ENCODE data around the gene KCP. TPM values are rescaled to one million over a fixed set of nuclear protein-coding genes. Genes with fewer than 3 reads are reported as not detected.
"Not testable (repeated sequence)": the region's sequence is repeated elsewhere in the genome, so short reads cannot be mapped to it uniquely, and the experiment has no call there.

The KCP gene
- polyA plus RNA-seq, 3 donors: 10.5 to 12.7 (median 12.1) TPM

- DNase-seq (ENCODE audit: low read depth in 3 of 3, low spot score in 2 of 3): no peak
Measured at GRCh38 chr7:128922496-128923410, 12.2 kb upstream of the KCP start.

DNA sequence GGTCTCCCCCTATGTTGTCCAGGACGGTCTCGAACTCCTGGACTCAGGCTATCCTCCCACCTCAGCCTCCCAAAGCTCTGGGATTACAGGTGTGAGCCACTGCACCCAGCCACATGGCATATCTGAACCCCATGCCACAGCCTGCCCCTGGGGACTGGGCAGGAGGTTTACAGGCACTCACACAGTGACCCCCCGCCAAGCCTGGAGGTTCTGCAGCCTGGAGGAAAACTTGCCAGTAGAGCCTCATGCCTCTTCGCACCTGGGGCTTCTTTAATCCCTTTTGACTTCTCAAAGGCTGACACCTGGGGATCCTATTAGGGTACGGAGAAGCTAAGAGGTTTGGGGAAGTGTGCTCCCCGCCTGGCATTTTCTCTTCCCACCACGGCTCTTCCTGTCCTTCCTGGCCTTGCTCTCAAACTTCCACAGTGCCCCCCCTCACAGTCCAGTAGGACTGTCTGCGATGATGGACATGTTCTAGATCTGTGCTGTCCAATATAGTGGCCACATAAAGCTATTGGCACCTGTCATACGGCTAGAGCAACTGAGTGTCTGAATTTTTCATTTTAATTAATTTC lies 11.4 kb upstream of the KCP start:
- DNase-seq (ENCODE audit: low read depth in 3 of 3, low spot score in 2 of 3): no peak

- DNase-seq (ENCODE audit: low read depth in 3 of 3, low spot score in 2 of 3): no peak
Measured at GRCh38 chr7:128920913-128921582, 10.5 kb upstream of the KCP start.

- no peak for DNase-seq (ENCODE audit: low read depth in 3 of 3, low spot score in 2 of 3)
Measured at GRCh38 chr7:128919881-128920799, 9.6 kb upstream of the KCP start.

- no peak for DNase-seq (ENCODE audit: low read depth in 3 of 3, low spot score in 2 of 3)
Measured at GRCh38 chr7:128919241-128919640, 8.7 kb upstream of the KCP start.

- DNase-seq (ENCODE audit: low read depth in 3 of 3, low spot score in 2 of 3): no peak
Measured at GRCh38 chr7:128918016-128918665, 7.6 kb upstream of the KCP start.

GRCh38 chr7:128917122-128917521 lies 6.6 kb upstream of the KCP start:
- no peak for DNase-seq (ENCODE audit: low read depth in 3 of 3, low spot score in 2 of 3)

DNA sequence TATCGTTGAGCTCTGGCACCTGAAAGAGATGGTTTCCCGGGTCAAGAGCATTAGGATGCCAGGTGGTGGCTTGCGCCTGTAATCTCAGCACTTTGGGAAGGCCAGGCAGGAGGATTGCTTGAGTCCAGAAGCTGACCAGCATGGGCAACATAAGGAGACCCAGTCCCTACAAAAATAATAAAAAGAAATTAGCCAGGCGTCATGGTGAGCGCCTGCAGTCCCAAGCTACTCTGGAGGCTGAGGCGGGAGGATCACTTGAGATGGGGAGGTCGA lies 6.1 kb upstream of the KCP start:
- no peak for DNase-seq (ENCODE audit: low read depth in 3 of 3, low spot score in 2 of 3)

DNA sequence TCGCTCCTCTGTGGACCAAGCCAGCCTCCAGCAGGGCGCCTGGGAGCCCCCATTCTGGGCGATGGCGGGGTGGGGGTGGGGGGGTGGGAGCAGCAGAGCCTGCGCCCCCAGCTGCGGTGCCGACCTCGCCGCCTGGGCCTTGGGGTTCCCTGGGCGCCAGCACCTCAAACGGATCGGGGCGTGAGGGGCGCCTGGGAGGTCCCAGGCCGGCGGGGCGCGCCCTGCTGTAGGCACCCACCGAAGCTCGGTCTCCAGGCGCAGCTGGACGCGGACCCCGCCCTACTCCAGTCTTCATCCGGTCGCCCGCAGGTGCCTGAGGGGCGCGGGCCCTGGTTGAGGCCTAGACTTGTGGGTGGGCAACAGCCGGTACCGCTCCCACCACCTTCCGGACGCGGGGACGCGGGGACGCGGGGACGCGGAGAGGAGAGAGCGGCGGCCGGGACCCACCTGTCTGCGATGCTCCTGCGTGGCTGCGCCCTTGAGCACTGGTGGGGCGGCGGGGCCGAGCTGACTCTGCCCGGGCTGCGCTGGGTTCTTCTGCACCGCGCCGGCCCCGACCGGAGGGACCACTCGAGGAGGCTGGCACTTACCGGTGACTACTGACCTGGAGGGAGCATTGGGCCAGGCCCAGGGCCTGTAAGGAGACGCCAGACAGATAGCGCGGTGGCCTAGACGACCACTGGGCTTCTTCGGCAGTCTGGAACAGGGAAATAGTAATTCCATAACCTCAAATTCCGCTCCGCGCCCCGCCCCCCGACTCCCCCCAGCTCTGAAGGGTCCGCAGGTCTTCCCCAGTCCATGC lies 5.5 kb upstream of the KCP start:
- no peak for DNase-seq (ENCODE audit: low read depth in 3 of 3, low spot score in 2 of 3)

- DNase-seq (ENCODE audit: low read depth in 3 of 3, low spot score in 2 of 3): no peak
Measured at GRCh38 chr7:128915271-128915819, 4.8 kb upstream of the KCP start.

DNA sequence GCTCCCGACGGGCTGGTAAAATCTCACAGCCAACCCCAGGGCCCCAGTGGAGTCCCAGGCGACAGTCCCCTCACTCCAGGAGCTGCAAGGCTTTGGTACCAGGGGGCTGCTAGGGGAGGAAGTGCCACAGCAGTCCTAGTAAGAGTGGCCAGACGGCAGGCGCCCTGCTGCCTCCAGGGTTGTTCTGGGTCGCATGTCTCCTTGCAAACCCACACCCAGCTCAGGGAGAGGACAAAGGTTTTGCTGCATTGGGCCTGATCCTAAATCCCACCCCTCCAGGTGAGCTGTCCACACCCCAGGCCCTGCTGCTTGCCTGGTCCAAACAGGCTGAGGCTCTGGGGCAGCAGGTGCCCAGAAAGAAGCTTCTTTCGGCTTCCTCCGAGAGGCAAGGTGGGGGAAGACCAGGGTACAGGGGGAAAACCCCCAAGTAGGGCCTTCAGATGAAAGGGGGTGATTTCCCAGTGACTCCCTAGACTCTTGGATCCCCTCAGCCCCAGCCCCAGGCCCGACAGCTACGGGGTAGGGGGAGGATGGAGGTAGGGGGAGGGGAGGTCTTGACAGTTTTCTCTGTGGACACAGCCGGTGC lies 4.2 kb upstream of the KCP start:
- DNase-seq (ENCODE audit: low read depth in 3 of 3, low spot score in 2 of 3): no peak

GRCh38 chr7:128913870-128914565 lies 3.5 kb upstream of the KCP start:
- DNase-seq (ENCODE audit: low read depth in 3 of 3, low spot score in 2 of 3): no peak

DNA sequence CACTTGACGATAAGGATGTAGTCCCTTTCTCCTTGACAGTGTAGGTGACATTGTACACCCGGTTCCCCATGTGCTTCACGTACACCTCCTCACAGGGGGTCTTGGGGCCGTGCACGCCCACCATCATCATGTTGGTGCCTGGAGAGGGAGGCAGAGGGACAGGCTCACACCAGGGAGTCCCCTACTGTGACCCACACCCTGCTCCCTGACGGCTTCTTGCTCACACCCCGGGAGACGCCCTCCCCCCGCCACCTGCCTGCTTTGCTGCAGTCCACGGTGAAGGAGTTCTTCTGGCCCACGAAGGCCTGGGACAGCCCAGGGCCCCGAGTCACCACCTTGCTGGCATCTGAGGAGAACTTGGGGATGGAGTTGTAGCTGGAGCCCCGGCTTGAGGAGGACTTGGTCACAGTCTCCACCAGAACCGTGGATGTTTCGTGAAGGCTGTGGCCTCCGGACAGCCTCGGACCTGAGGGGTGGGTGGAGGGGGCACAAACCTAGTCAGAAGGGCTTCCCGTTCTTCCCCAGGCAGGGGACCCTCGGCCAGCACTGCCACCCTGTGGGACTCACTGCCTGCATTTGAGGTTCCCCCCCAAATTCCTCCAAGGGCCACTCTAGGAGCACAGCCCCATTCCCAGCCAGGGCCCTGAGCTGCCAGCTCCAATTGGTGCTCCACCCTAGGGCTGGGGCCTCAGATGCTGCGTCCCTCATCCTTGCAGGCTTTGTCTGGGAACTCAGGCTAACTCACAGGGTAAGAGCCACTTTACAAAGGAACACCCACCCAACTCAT lies 2.4 kb upstream of the KCP start:
- not testable (repeated sequence) for DNase-seq (ENCODE audit: low read depth in 3 of 3, low spot score in 2 of 3)

GRCh38 chr7:128912281-128912680 lies 1.8 kb upstream of the KCP start:
- no peak for DNase-seq (ENCODE audit: low read depth in 3 of 3, low spot score in 2 of 3)

- DNase-seq (ENCODE audit: low read depth in 3 of 3, low spot score in 2 of 3): no peak
Measured at GRCh38 chr7:128911423-128912031, 1.0 kb upstream of the KCP start.

GRCh38 chr7:128909625-128910568 lies 612 bp downstream of the KCP start:
- DNase-seq (ENCODE audit: low read depth in 3 of 3, low spot score in 2 of 3): no peak
